HFFc6 (cell line): ENCODE data around the gene SAG. TPM values are rescaled to one million over a fixed set of nuclear protein-coding genes. Genes with fewer than 3 reads are reported as not detected.
A peak's percentile ranks its signal among the peaks of the same experiment; 100 is the strongest.

Experiments used
- DNase-seq: peaks from one replicate; pipeline ENCODE4 v3.0.0-alpha.2; 2018
- H3K27ac Mint-ChIP-seq: 2 replicates; pipeline ENCODE4 v1.8.0; 2020; ENCODE audit warnings: mild to moderate bottlenecking, mixed read lengths
- H3K27me3 Mint-ChIP-seq: 2 replicates; pipeline ENCODE4 v1.8.0; 2021; ENCODE audit warnings: mild to moderate bottlenecking, moderate library complexity, mixed read lengths; ENCODE audit not compliant: insufficient read depth
- H3K36me3 Mint-ChIP-seq: 2 replicates; pipeline ENCODE4 v1.8.0; 2021; ENCODE audit warnings: low read depth, mixed read lengths
- H3K4me1 Mint-ChIP-seq: 2 replicates; pipeline ENCODE4 v1.8.0; 2020; ENCODE audit warnings: low read depth, mixed read lengths
- H3K4me3 Mint-ChIP-seq: 2 replicates; pipeline ENCODE4 v1.8.0; 2020; ENCODE audit warnings: mild to moderate bottlenecking, moderate library complexity, mixed read lengths
- H3K9me3 Mint-ChIP-seq: 2 replicates; pipeline ENCODE4 v1.8.0; 2020; ENCODE audit warnings: mild to moderate bottlenecking, mixed read lengths
- total RNA-seq, 6 experiments: library from RNA; stranded (reverse); fragmentation: NEBNext Ultra II Directional; extraction: Animal tissue kit (Norgen Biotek cat#: 25700); gene quantifications; 2 replicates in 1 of 6; 3 replicates in 5 of 6; pipeline ENCODE4 v1.2.3, GENCODE V29; 2021
- TF ChIP-seq, protein P1 (sequence below): fragments of 200-600 bp; sonication (generic); IDR thresholded peaks from 2 replicates; pipeline ENCODE4 v1.5.0; 2021; ENCODE audit warnings: antibody characterized with exemption, mild to moderate bottlenecking

The SAG gene
- total RNA-seq, 6 experiments from 2014 or later, result not detected

DNA sequence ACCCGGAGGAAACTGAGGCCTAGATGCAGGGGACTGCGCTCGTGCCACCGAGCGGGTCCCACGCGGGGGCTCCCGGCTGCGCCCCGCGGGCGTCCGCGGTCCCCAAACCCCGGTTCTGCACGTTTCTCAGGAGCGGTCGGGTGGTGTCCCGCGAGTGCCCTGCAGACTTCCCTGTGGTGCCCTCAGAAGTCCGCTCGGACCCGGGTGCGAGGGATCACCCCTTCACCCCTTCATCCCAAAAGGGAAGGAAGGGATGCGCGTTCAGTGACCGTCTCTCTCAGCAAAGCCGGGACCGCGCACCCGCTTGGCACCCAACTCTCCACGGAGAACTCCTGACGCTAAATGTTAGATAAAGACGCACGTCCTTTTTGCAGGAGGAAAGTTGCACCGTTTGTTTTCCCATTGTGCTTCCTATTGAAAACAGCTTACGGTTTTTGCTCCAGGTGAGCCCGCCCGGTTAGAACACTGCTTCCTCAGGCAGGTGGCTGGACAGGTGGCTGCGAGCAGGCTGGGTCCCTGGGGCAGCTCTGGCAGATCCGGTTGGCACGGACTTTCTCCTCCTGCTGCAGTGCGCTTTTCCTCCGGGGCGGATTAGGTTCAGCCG lies 47.5 kb downstream of the SAG start:
- Mint-ChIP-seq H3K4me1 (peaks cover 55% of the 10 kb centered on the region), H3K27me3 (no peaks in the 10 kb centered on the region; the same call in 1 of the 2 replicates), H3K4me3 (peak overlapping the region; percentile 85), H3K9me3 (no peaks in the 10 kb centered on the region), H3K36me3 (peaks cover 4% of the 10 kb centered on the region; the same call in 1 of the 2 replicates), H3K27ac (peak overlapping the region; percentile 29; the same call in 1 of the 2 replicates)
- DNase-seq, result no peak
- TF ChIP-seq, protein P1, sequence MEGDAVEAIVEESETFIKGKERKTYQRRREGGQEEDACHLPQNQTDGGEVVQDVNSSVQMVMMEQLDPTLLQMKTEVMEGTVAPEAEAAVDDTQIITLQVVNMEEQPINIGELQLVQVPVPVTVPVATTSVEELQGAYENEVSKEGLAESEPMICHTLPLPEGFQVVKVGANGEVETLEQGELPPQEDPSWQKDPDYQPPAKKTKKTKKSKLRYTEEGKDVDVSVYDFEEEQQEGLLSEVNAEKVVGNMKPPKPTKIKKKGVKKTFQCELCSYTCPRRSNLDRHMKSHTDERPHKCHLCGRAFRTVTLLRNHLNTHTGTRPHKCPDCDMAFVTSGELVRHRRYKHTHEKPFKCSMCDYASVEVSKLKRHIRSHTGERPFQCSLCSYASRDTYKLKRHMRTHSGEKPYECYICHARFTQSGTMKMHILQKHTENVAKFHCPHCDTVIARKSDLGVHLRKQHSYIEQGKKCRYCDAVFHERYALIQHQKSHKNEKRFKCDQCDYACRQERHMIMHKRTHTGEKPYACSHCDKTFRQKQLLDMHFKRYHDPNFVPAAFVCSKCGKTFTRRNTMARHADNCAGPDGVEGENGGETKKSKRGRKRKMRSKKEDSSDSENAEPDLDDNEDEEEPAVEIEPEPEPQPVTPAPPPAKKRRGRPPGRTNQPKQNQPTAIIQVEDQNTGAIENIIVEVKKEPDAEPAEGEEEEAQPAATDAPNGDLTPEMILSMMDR, result no peak

DNA sequence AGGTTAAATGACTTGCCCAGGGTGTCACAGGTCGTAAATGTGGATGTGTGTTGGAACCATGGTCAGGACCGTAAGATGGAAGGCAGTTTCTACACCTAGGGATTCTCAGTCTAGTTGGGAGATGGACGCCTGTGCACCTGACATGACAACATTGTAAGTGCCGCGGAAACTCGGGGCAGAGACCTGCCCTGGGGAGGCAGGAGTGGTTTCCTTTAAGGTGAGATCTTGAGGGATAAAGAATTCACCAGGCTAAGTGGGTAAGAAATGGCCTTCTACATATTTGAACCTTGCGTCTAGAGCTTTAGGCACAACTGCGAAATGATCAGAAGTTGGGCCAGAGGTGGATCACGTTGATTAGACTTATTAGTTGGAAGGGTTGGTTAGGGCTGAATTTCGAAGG lies 48.3 kb downstream of the SAG start:
- Mint-ChIP-seq H3K27me3 (no peaks in the 10 kb centered on the region; the same call in 1 of the 2 replicates), H3K4me3 (peak overlapping the region; percentile 85), H3K9me3 (no peaks in the 10 kb centered on the region), H3K36me3 (peaks cover 4% of the 10 kb centered on the region; the same call in 1 of the 2 replicates), H3K27ac (no peak overlapping the region), H3K4me1 (peaks cover 46% of the 10 kb centered on the region)
- TF ChIP-seq, protein P1, result no peak
- no peak for DNase-seq

DNA sequence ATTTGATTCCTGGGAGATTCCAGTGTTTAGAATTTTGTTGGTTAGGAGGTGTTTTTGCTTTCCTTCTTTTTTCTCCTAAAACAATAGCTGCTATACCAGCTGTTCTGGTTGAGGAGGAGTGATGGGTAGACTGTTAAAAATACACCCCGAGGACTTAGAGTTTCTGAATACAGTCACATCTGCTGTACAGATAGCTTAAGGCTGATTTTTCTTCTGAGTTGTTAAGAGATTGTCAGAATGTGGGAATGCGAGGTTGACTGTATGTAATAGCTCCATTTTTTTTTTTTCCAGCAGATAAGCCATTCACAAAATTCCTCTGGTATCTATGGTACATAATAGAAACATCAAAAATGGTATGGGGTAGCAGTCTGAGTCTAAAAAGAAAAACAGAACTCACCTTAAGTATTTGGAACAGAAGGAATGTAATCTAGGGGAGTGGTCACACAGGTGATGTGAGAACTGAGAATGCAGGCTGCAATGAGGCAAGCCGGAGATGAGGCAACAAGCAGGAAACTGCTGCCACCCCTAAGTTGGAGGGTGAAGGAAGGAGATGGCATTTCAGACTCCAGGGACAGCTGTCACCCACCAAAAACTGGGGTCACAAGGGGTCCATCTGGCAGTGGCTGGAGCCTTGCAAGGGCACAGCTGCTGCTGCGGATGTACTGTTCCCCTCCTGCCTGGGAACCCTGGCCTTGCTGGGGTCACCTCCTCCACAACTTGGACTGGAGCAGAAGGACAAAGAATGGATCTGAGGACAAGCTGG lies 49.1 kb downstream of the SAG start:
- Mint-ChIP-seq H3K9me3 (no peaks in the 10 kb centered on the region), H3K27ac (no peak overlapping the region), H3K27me3 (no peaks in the 10 kb centered on the region; the same call in 1 of the 2 replicates), H3K4me1 (peaks cover 38% of the 10 kb centered on the region), H3K4me3 (0 out of 2 replicates have a peak overlapping the region, but pooled peaks have one; percentile 85), H3K36me3 (peaks cover 4% of the 10 kb centered on the region; the same call in 1 of the 2 replicates)
- DNase-seq, result no peak
- TF ChIP-seq, protein P1, result no peak

DNA sequence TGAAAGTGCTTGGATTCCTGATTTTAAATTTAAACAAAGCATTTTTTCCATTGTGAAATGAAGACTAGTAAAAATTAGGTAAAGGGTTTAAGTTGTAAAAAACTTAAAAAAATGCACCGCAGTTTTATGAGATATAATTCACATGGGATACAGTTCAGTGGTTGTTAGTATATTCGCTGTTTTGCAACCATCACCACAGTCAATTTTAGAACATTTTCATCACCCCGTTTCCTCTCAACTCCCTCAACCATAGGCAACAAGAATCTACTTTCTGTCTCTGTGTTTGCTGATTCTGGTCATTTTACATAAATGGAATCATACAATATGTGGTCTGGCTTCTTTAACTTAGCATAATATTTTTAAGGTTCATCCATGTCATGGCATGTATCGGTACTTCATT lies 50.7 kb downstream of the SAG start:
- Mint-ChIP-seq H3K27ac (no peak overlapping the region), H3K9me3 (no peaks in the 10 kb centered on the region), H3K4me1 (peaks cover 29% of the 10 kb centered on the region), H3K27me3 (no peaks in the 10 kb centered on the region; the same call in 1 of the 2 replicates), H3K36me3 (peaks cover 4% of the 10 kb centered on the region; the same call in 1 of the 2 replicates), H3K4me3 (no peak overlapping the region)
- TF ChIP-seq, protein P1, result no peak
- DNase-seq, result no peak

DNA sequence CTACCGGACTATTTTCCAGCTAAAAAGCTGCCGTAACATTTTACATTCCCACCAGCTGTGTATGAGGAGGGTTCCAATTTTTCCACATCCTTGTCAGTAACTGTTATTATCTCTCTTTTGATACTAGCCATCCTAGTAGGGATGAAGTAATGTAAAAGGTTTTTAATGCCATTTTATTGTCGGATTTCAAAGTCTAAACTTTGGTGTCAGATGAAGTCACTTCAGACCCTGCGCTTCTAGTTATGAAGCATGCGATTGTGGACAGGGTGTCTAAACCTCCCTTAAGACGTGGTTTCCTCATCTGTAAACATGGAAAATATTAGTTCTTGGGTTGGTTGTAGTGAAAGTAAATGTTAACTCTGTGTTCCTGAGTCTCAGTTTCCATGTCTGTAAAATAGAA lies 51.3 kb downstream of the SAG start:
- DNase-seq, result no peak
- Mint-ChIP-seq H3K4me1 (peaks cover 23% of the 10 kb centered on the region), H3K36me3 (peaks cover 9% of the 10 kb centered on the region; the same call in 1 of the 2 replicates), H3K9me3 (no peaks in the 10 kb centered on the region), H3K27ac (no peak overlapping the region), H3K27me3 (no peaks in the 10 kb centered on the region; the same call in 1 of the 2 replicates), H3K4me3 (no peak overlapping the region)
- TF ChIP-seq, protein P1, result no peak
